HG03565 (cell line): ENCODE data around the gene PIN1.

Source experiments
- ATAC-seq: cut with Tn5 transposase; IDR thresholded peaks from one replicate; pipeline ENCODE4 v1.9.1; 2021; ENCODE audit warnings: mild to moderate bottlenecking, moderate library complexity; ENCODE audit not compliant: unreplicated experiment

The PIN1 gene

DNA sequence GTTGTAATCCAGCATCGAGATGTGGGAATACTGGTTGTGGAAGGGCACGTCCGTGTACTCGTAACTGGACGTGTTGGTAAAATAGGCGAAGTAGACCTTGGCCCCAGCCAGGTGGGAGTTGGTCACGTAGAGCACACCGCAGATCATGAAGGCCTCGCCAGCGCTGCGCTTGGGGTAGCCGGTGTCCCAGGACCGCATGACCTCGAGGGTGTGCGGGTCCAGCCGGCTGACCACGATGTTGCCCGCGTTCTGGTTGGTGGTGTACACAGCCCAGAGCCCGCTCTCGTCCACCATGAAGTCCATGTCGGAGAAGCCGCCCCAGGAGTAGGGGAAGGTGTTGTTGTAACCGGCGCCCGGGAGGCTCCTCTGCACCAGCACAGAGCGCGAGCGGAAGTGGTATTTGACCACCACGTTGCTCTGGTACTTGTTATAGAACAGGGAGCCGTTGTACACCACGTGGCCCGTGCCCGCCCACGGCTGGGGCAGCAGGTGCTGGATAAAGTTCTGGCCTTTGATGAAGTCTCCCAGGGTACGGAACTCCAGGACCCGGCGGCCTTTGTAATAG lies 19.2 kb downstream of the PIN1 start:
- ATAC-seq, result no peak

GRCh38 chr19:9856609-9857008 lies 21.5 kb downstream of the PIN1 start:
- no peak for ATAC-seq

DNA sequence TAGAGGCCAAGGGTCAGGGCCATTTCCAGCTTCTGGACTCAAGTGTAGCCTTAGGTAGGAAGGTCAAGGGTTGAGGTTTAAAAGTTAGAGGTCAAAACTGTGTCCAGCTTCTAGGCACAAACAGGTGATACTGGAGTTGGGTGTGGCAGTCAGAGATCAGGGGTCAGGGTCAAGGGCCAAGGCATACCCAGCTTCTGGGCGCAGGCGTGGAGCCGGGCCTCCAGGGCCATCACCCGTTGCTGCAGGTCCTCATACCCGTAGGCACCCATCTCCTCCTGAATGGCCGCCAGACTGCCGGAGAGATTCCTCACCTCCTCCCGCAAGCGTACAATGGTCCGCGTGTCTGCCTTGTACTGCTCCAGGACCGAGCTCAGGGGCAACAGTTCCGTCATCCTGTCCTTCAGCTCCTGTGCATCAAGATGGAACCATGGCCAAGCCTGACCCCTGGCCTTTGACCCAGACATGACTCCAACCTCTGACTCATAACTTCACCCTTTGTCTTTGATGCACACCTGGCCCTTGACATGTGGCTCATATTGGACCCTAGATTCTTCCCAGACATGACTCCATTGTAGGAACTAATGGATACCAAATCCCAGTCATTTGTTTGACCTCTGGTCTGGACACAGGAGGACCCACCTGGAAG lies 22.1 kb downstream of the PIN1 start:
- ATAC-seq, result no peak

DNA sequence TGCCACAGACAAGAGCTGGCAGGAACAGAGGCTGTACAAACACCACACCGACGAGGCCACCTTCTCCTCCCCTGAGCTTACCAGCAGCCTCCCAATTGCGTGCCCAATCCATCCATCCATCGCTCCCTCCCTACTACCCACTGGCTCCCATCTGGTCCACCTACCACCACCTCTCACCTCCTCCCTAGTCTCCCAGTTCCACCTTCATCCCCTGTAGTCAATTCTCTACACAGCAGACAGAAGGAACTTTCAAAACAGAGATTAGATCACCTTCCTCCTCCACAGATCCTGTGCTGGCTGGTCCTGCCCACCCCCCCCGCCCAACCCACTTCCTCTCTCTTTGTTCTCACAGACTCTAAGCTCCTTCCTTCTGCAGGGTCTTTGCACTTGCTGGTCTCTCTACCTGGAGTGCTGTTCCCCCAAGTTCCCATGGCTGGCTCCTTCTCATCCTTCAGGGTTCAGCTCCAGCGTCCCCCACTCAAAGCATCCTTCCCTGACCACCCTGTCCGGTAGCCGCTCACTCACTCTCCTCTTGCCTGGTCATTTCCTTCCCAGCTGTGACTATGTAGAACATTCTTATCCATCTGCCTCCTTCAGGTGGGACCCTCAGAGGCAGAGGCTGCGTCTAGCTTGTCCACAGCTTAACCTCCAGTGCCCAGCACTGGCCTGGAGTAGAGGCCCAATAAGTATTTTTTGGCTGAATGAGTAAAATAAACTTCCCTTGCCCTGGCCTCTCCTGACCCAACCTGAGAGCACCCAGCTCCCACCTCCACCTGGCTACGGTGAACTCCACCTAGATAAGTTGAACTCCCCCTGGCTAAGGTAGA lies 23.0 kb downstream of the PIN1 start:
- ATAC-seq, result no peak

DNA sequence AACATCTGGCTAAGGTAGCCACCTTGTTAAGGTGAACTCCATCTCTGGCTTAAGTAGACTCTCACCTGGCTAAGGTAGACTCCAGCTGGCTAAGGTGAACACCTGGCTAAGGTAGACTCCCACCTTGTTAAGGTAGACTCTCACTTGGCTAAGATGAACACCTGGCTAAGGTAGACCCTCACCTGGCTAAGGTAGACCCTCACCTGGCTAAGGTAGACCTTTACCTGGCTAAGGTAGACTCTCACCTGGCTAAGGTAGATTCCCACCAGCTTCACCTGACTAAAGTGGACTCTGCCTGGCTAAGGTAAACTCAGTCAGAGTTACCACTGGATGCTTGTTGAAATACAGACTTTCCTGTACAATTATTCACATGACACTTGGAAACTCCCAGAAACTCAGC lies 23.6 kb downstream of the PIN1 start:
- ATAC-seq, result no peak

- ATAC-seq, result no peak
These were observed 25.3 kb downstream of the PIN1 start for GRCh38 chr19:9860407-9860806.

- ATAC-seq, result no peak
These were observed 26.4 kb downstream of the PIN1 start for GRCh38 chr19:9861503-9861902.

DNA sequence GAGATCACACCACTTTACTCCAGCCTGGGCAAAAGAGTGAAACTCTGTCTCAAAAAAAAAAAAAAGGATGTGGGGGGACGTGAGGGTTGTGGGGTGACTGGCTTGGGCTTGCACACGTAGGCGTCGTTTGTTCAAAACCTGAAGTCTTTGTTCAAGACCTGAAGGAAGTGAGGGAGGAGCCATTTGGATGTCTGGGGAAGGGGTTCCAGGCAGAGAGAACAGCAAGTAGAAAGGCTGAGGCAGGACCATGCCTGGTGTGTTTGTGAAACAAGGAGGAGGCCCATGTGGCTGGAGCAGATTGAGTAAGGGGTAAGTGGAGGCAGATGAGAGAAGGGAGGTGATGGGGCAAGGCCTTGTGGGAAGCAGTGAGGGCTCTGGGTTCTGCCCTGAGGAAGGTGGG lies 27.8 kb downstream of the PIN1 start:
- ATAC-seq, result no peak

DNA sequence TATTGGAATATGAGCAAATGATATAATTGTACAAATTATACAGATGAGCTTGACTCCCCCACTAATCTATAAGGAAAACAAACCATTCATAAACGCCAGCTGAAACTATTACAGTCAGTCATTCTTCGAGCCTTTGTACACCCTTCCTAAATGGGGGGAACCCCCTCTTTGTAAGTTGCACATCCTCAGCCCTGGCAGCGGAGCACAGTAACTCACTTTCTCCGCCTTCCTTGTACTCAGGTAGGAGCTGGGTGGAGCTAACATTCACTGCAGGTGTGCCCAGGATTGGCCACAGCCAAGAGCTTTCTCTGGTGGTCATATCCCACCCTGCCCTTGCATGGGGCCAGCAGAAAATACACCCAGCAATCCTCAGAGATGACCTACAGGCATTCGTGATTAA lies 28.6 kb downstream of the PIN1 start:
- no peak for ATAC-seq

- no peak for ATAC-seq
These were observed 30.8 kb downstream of the PIN1 start for GRCh38 chr19:9865732-9866501.

GRCh38 chr19:9868983-9869617 lies 34.0 kb downstream of the PIN1 start:
- ATAC-seq, result no peak

GRCh38 chr19:9871626-9872338 lies 36.7 kb downstream of the PIN1 start:
- no peak for ATAC-seq

DNA sequence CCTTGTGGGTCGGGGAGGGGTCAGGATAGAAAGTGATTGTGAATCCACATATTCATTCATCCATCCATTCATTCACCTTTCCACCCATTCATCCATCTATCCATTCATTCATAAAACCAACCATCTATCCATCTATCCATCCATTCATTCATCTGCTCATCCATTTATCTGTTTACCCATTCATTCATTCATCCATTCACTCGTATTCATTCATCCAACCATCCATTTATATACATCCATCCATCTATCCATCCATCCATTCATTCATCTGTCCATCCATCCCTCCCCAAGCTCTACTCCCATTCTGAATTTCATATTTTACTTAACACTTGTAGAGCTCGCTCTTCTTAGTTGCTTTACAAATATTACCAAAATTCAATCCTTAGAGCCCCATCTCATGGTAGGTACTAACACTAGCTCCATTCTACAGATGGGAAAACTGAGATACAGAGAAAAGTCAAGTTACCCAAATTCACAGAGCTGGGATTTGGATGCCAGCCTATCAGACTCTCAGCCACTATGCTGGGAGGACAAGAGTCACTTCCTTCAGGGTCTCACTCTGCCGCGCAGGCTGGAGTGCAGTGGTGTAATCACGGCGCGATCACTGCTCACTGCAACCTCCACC lies 37.6 kb downstream of the PIN1 start:
- ATAC-seq, result no peak

GRCh38 chr19:9875031-9875627 lies 40.0 kb downstream of the PIN1 start:
- ATAC-seq, result no peak

DNA sequence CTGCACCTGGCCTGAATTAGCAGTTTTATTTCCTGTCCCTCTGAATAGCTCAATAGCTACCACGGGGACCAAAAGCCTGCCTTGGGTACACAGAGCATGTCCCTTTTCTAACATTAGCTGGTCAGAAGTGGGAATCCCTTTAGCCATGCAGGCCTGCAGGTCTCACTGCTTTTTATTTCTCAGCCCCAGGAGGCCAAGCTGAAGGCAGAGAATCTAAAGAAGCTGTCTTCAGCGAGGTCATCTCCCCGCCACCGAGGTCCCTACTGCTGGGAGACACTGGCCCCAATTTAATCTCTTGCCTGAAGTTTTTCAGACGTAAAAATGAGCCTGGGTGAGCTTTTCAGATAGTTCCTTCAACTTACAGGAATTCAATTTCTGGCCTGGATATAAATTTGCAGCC lies 40.7 kb downstream of the PIN1 start:
- no peak for ATAC-seq

GRCh38 chr19:9877780-9878510 lies 42.8 kb downstream of the PIN1 start:
- ATAC-seq, result no peak

GRCh38 chr19:9878511-9879196 lies 43.5 kb downstream of the PIN1 start:
- no peak for ATAC-seq

DNA sequence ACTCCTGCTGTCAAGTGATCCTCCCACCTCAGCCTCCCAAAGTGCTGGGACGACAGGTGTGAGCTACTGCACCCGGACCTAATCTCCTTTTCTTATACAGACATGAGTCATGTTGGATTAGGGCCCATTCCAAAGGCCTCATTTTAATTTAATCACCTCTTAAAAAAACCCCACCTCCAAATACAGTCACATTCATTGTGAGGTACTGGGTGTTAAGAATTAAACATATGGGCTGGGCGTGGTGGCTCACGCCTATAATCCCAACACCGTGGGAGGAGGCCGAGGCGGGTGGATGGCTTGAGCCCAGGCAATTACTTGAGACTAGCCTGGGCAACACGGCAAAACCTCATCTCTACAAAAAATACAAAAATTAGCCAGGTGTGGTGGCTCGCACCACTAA lies 46.6 kb downstream of the PIN1 start:
- ATAC-seq, result no peak
